ENCODE measurements around the gene TBX2.

Gene TBX2

DNA sequence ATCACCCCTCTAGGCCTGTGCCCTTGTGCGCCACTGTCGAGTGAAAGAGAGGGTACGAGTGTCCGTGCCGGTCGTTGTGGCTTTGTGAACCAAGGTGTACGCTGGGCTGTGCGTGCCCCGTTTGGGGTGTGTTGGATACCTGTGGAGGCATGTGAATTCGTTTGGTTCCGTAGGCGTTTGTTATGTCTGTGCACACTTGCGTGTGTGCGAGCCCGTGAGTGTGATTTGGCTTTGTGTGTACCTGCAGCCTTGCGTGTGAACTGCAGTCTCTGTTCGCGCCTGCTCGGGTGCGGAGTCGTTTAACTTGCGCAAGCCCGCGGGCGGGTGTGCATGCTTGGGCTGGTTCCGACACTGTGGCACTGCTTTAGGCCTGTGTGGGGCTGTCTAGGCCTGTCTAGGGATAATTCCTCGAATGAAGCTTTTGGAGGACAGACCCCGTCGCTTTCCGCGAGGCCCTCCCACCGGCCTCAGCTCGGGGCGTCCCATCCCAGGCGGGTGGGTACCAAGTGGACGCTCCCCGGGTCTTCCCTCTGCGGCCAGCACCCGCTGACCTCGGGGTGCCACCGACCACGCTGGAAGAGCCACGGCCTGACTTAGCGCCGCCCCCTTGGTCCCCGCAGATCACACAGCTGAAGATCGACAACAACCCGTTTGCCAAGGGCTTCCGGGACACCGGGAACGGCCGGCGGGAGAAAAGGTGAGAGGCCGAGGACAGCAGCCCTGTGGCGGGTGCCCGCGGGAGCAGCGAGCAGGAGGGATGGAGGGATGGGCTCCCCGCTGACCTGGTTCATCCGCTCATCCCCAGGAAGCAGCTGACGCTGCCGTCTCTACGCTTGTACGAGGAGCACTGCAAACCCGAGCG is 4.4 kb downstream of the TBX2 start:
- Histone ChIP-seq H3K4me1 (ENCODE audit: insufficient read depth, low read length) (peaks cover 11% of the 10 kb centered on the region), H3K27me3 (ENCODE audit: insufficient read depth, low read length) (peaks cover 85% of the 10 kb centered on the region), H2AFZ (ENCODE audit: low read depth, low read length) (no peak overlapping the region), H3K36me3 (ENCODE audit: insufficient read depth, low read length) (no peaks in the 10 kb centered on the region), H3K4me3 (ENCODE audit: low read length) (no peak overlapping the region), H3K9me3 (ENCODE audit: low read length) (no peaks in the 10 kb centered on the region)

DNA sequence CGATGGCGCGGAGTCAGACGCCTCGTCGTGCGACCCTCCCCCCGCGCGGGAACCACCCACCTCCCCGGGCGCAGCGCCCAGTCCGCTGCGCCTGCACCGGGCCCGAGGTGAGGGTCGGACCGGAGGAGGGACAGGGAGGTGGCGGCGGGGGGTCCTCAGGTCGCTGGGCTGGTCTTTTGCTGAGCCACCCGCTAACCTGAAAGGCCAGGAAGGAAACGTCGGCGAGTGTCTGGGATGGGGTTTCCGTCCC is 4.9 kb downstream of the TBX2 start:
- Histone ChIP-seq H3K4me3 (ENCODE audit: low read length) (no peak overlapping the region), H3K4me1 (ENCODE audit: insufficient read depth, low read length) (peaks cover 10% of the 10 kb centered on the region), H3K9me3 (ENCODE audit: low read length) (no peaks in the 10 kb centered on the region), H3K27me3 (ENCODE audit: insufficient read depth, low read length) (peaks cover 83% of the 10 kb centered on the region), H3K36me3 (ENCODE audit: insufficient read depth, low read length) (no peaks in the 10 kb centered on the region), H2AFZ (ENCODE audit: low read depth, low read length) (no peak overlapping the region)

- H3K4me3 ChIP-seq (ENCODE audit: low read length), result no peak overlapping the region
- peaks cover 87% of the 10 kb centered on the region for H3K27me3 ChIP-seq (ENCODE audit: insufficient read depth, low read length)
- H3K4me1 ChIP-seq (ENCODE audit: insufficient read depth, low read length), result peaks cover 9% of the 10 kb centered on the region
- H3K9me3 ChIP-seq (ENCODE audit: low read length), result no peaks in the 10 kb centered on the region
- no peak overlapping the region for H2AFZ ChIP-seq (ENCODE audit: low read depth, low read length)
- no peaks in the 10 kb centered on the region for H3K36me3 ChIP-seq (ENCODE audit: insufficient read depth, low read length)
Observed at GRCh38 chr17:61404913-61405685, 5.5 kb downstream of the TBX2 start.

GRCh38 chr17:61405686-61406536 is 6.3 kb downstream of the TBX2 start:
- Histone ChIP-seq H3K9me3 (ENCODE audit: low read length) (no peaks in the 10 kb centered on the region), H2AFZ (ENCODE audit: low read depth, low read length) (no peak overlapping the region), H3K27me3 (ENCODE audit: insufficient read depth, low read length) (peaks cover 90% of the 10 kb centered on the region), H3K4me1 (ENCODE audit: insufficient read depth, low read length) (peaks cover 12% of the 10 kb centered on the region), H3K4me3 (ENCODE audit: low read length) (no peak overlapping the region), H3K36me3 (ENCODE audit: insufficient read depth, low read length) (no peaks in the 10 kb centered on the region)

- H3K4me3 ChIP-seq (ENCODE audit: low read length), result no peak overlapping the region
- H3K4me1 ChIP-seq (ENCODE audit: insufficient read depth, low read length), result peaks cover 12% of the 10 kb centered on the region
- no peaks in the 10 kb centered on the region for H3K36me3 ChIP-seq (ENCODE audit: insufficient read depth, low read length)
- H3K27me3 ChIP-seq (ENCODE audit: insufficient read depth, low read length), result peaks cover 84% of the 10 kb centered on the region
- no peaks in the 10 kb centered on the region for H3K9me3 ChIP-seq (ENCODE audit: low read length)
- H2AFZ ChIP-seq (ENCODE audit: low read depth, low read length), result no peak overlapping the region
Observed at GRCh38 chr17:61406537-61406845, 6.8 kb downstream of the TBX2 start.

- Histone ChIP-seq H3K27me3 (ENCODE audit: insufficient read depth, low read length) (peaks cover 82% of the 10 kb centered on the region), H3K4me1 (ENCODE audit: insufficient read depth, low read length) (peaks cover 12% of the 10 kb centered on the region), H3K4me3 (ENCODE audit: low read length) (no peak overlapping the region), H2AFZ (ENCODE audit: low read depth, low read length) (no peak overlapping the region), H3K36me3 (ENCODE audit: insufficient read depth, low read length) (no peaks in the 10 kb centered on the region), H3K9me3 (ENCODE audit: low read length) (no peaks in the 10 kb centered on the region)
Observed at GRCh38 chr17:61406971-61407911, 7.6 kb downstream of the TBX2 start.

- H2AFZ ChIP-seq (ENCODE audit: low read depth, low read length), result no peak overlapping the region
- peaks cover 14% of the 10 kb centered on the region for H3K4me1 ChIP-seq (ENCODE audit: insufficient read depth, low read length)
- peak overlapping the region; percentile 53 for H3K4me3 ChIP-seq (ENCODE audit: low read length)
- peaks cover 71% of the 10 kb centered on the region for H3K27me3 ChIP-seq (ENCODE audit: insufficient read depth, low read length)
- H3K36me3 ChIP-seq (ENCODE audit: insufficient read depth, low read length), result no peaks in the 10 kb centered on the region
- H3K9me3 ChIP-seq (ENCODE audit: low read length), result no peaks in the 10 kb centered on the region
Observed at GRCh38 chr17:61408151-61409041, 8.8 kb downstream of the TBX2 start.

GRCh38 chr17:61409301-61410112 is 9.9 kb downstream of the TBX2 start:
- Histone ChIP-seq H3K4me1 (ENCODE audit: insufficient read depth, low read length) (peaks cover 14% of the 10 kb centered on the region), H2AFZ (ENCODE audit: low read depth, low read length) (peak overlapping the region; percentile 33), H3K4me3 (ENCODE audit: low read length) (peak overlapping the region; percentile 53), H3K27me3 (ENCODE audit: insufficient read depth, low read length) (peaks cover 60% of the 10 kb centered on the region), H3K36me3 (ENCODE audit: insufficient read depth, low read length) (no peaks in the 10 kb centered on the region), H3K9me3 (ENCODE audit: low read length) (peaks cover 1% of the 10 kb centered on the region)

DNA sequence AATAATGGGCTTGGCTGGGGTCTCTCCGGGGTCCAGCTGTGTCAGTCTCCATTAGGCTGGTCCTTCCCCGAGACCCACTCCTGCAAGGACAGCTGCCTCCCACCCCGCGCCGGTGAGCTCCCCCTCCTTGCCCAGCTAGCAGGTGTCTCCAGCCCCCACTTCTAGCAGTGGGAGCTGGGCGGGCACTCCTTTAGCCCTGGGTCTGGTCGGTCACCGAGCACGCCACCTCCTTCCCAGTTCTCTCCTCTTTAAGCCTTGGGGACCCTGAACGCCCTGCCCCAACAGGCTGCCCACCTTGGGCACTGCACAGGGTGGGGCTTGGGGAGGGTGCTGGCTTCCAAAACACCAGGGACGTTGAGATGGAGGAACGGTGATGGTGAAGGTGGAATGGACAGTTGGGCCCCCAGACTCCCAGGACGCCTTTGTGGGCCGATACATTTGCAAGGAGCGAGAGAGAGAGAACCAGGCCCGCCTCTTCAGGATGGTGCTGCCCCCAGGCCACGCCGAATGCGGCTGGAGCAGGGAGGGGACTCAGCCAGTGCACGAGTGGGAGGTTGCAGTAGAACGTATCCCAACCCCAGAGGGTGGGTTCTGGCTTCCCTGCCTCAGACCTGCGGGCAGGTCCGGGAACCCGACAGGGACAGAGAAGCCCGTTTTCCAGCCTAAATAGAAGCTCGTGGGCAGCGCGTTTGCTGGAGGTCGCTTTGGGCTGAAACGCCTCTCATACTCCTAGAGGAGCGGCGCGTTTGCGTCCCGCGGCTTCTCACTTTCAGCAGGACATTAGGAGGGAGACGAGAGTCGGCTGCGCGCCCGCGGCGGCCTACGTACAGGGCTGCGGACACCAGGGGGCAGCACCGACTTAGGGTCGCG is 10.7 kb downstream of the TBX2 start:
- H3K27me3 ChIP-seq (ENCODE audit: insufficient read depth, low read length), result peaks cover 51% of the 10 kb centered on the region
- no peaks in the 10 kb centered on the region for H3K36me3 ChIP-seq (ENCODE audit: insufficient read depth, low read length)
- H3K4me3 ChIP-seq (ENCODE audit: low read length), result peak overlapping the region; percentile 50
- peaks cover 1% of the 10 kb centered on the region for H3K9me3 ChIP-seq (ENCODE audit: low read length)
- H3K4me1 ChIP-seq (ENCODE audit: insufficient read depth, low read length), result peaks cover 14% of the 10 kb centered on the region
- H2AFZ ChIP-seq (ENCODE audit: low read depth, low read length), result no peak overlapping the region

- Histone ChIP-seq H3K9me3 (ENCODE audit: low read length) (peaks cover 1% of the 10 kb centered on the region), H2AFZ (ENCODE audit: low read depth, low read length) (peak overlapping the region; percentile 92), H3K4me1 (ENCODE audit: insufficient read depth, low read length) (peaks cover 14% of the 10 kb centered on the region), H3K36me3 (ENCODE audit: insufficient read depth, low read length) (no peaks in the 10 kb centered on the region), H3K27me3 (ENCODE audit: insufficient read depth, low read length) (peaks cover 45% of the 10 kb centered on the region), H3K4me3 (ENCODE audit: low read length) (peak overlapping the region; percentile 50)
Observed at GRCh38 chr17:61411011-61411260, 11.3 kb downstream of the TBX2 start.

Data from neuron (in vitro differentiated cells).